Ascending aorta (tissue), 2 donors: ENCODE data around the gene B4GALT7. TPM values are rescaled to one million over a fixed set of nuclear protein-coding genes. Genes with fewer than 3 reads are reported as not detected.

ENCODE experiments used
- DNase-seq, 2 donors: peaks; one replicate each; pipeline ENCODE4 v3.0.0-alpha.2; 2019; ENCODE audit warnings: low spot score in 2 of 2
- H3K27ac ChIP-seq, 2 donors: fragments of 200-600 bp; sonication (generic); one replicate each; pipeline ENCODE4 v1.5.1; 2016 to 2017; ENCODE audit warnings: mild to moderate bottlenecking in 1 of 2
- H3K27me3 ChIP-seq: fragments of 200-600 bp; sonication (generic); one replicate; pipeline ENCODE4 v1.5.1; 2017
- H3K36me3 ChIP-seq, 2 donors: fragments of 200-600 bp; sonication (generic); one replicate each; pipeline ENCODE4 v1.5.1; 2016
- H3K4me1 ChIP-seq, 2 donors: fragments of 200-600 bp; sonication (generic); one replicate each; pipeline ENCODE4 v1.5.1; 2016 to 2017; ENCODE audit warnings: mild to moderate bottlenecking in 1 of 2
- H3K4me3 ChIP-seq, 2 donors: fragments of 200-600 bp; sonication (generic); one replicate each; pipeline ENCODE4 v1.5.1; 2016 to 2017; ENCODE audit warnings: mild to moderate bottlenecking in 1 of 2
- H3K9me3 ChIP-seq, 2 donors: fragments of 200-600 bp; sonication (generic); one replicate each; pipeline ENCODE4 v1.5.1; 2016
- CTCF ChIP-seq, 3 experiments: fragments of 200-600 bp in 2 of 3; fragments of 450-650 bp in 1 of 3; sonication (generic) in 2 of 3; IDR thresholded peaks; one replicate each; pipeline ENCODE4 v1.5.1; 2016 to 2019; ENCODE audit warnings: antibody characterized with exemption in 3 of 3, mild to moderate bottlenecking in 1 of 3, moderate library complexity in 1 of 3
- intact Hi-C: fragments of 100-400 bp; cut with DNase I; formaldehyde crosslinking; loops from one replicate; pipeline ENCODE4 v1.15.1; 2023
- total RNA-seq: library from RNA; depleted of rRNA; stranded (reverse); fragments of >200 nt; gene quantifications from one replicate; pipeline ENCODE4 v1.1.0, GENCODE V29; 2016

B4GALT7 gene
- total RNA-seq, 1 donor from 2014 or later: 25.7 TPM

- no peak for DNase-seq
- no peaks in the 10 kb centered on the region for H3K9me3 ChIP-seq
- TF ChIP-seq CTCF (IDR thresholded peaks at IDR 0.05): no peak
- H3K4me3 ChIP-seq: no peak overlapping the region
- no peaks in the 10 kb centered on the region for H3K27me3 ChIP-seq
- H3K4me1 ChIP-seq: peaks cover 7 to 15% of the 10 kb centered on the region in 2 donors
- no peak overlapping the region for H3K27ac ChIP-seq
- intact Hi-C loops: loop anchor here (10.0 kb wide), 2 partner anchors 76 to 564 kb away; partner anchors contain the start of genes DDX41 and NHP2
- peaks cover 21 to 23% of the 10 kb centered on the region in 2 donors for H3K36me3 ChIP-seq
Observed at GRCh38 chr5:177590406-177590805, 9.5 kb upstream of the B4GALT7 start.

- TF ChIP-seq CTCF (IDR thresholded peaks at IDR 0.05): no peak
- intact Hi-C loops: loop anchor here (2.0 to 10.0 kb wide), 3 partner anchors 37 to 563 kb away; partner anchors contain the start of genes DDX41, FAM193B and NHP2
- DNase-seq: peak in 1 of 2 donors; percentile 37
- Histone ChIP-seq H3K4me3 (peak overlapping the region; percentile 79 to 87), H3K27me3 (no peaks in the 10 kb centered on the region), H3K27ac (peak overlapping the region; percentile 70 to 87), H3K9me3 (no peaks in the 10 kb centered on the region), H3K36me3 (peaks cover 34 to 35% of the 10 kb centered on the region in 2 donors), H3K4me1 (peaks cover 7 to 15% of the 10 kb centered on the region in 2 donors)
Observed at GRCh38 chr5:177591690-177592009, 8.3 kb upstream of the B4GALT7 start.

- H3K9me3 ChIP-seq: no peaks in the 10 kb centered on the region
- H3K4me1 ChIP-seq: peaks cover 7 to 15% of the 10 kb centered on the region in 2 donors
- H3K36me3 ChIP-seq: peaks cover 34 to 35% of the 10 kb centered on the region in 2 donors
- intact Hi-C loops: loop anchor here (2.0 to 10.0 kb wide), 3 partner anchors 37 to 563 kb away; partner anchors contain the start of genes DDX41, FAM193B and NHP2
- peak; percentile 43 to 93 for DNase-seq
- TF ChIP-seq CTCF (IDR thresholded peaks at IDR 0.05): no peak
- peak within 1 kb of the TSS; percentile 70 to 87 for H3K27ac ChIP-seq
- H3K4me3 ChIP-seq: peak within 1 kb of the TSS; percentile 79 to 87
- no peaks in the 10 kb centered on the region for H3K27me3 ChIP-seq
Observed at GRCh38 chr5:177592010-177592834, 7.7 kb upstream of the B4GALT7 start, which contains the start of gene TMED9. TMED9 (plus strand) TSS chr5:177592203; CDS start chr5:177592215, 12 bp downstream.

GRCh38 chr5:177592905-177593304 lies 7.0 kb upstream of the B4GALT7 start:
- Histone ChIP-seq H3K4me1 (peaks cover 7 to 15% of the 10 kb centered on the region in 2 donors), H3K9me3 (no peaks in the 10 kb centered on the region), H3K36me3 (peaks cover 34 to 35% of the 10 kb centered on the region in 2 donors), H3K27ac (peak overlapping the region in 1 of 2 donors; percentile 70), H3K27me3 (no peaks in the 10 kb centered on the region), H3K4me3 (peak overlapping the region; percentile 79 to 87)
- TF ChIP-seq CTCF (IDR thresholded peaks at IDR 0.05): no peak
- peak in 1 of 2 donors; percentile 34 for DNase-seq
- intact Hi-C loops: loop anchor here (2.0 to 10.0 kb wide), 3 partner anchors 38 to 562 kb away; partner anchors contain the start of genes DDX41, FAM193B and NHP2

GRCh38 chr5:177593511-177593910 lies 6.4 kb upstream of the B4GALT7 start:
- Histone ChIP-seq H3K4me1 (peaks cover 7 to 15% of the 10 kb centered on the region in 2 donors), H3K27me3 (no peaks in the 10 kb centered on the region), H3K27ac (no peak overlapping the region), H3K9me3 (no peaks in the 10 kb centered on the region), H3K36me3 (peaks cover 34 to 35% of the 10 kb centered on the region in 2 donors), H3K4me3 (peak overlapping the region in 1 of 2 donors; percentile 79)
- peak in 1 of 2 donors; percentile 46 for DNase-seq
- no peak for TF ChIP-seq CTCF (IDR thresholded peaks at IDR 0.05)
- intact Hi-C loops: loop anchor here (2.0 to 10.0 kb wide), 3 partner anchors 39 to 561 kb away; partner anchors contain the start of genes DDX41, FAM193B and NHP2
